Esophagus muscularis mucosa (tissue), 3 donors: Measurements from ENCODE around the gene PAX3.
"Not testable (repeated sequence)": the region's sequence is repeated elsewhere in the genome, so short reads cannot be mapped to it uniquely, and the experiment has no call there.

ENCODE experiments used
- POLR2A ChIP-seq: fragments of 450-650 bp; IDR thresholded peaks from one replicate; pipeline ENCODE4 v1.6.1; 2017; ENCODE audit warnings: antibody characterized with exemption, moderate library complexity, mild to moderate bottlenecking, low read depth
- TF ChIP-seq, protein P1 (sequence below), 3 experiments: fragments of 200-600 bp in 2 of 3; fragments of 450-650 bp in 1 of 3; sonication (generic) in 2 of 3; IDR thresholded peaks; one replicate each; pipeline ENCODE4 v1.5.1; 2017 to 2019; ENCODE audit warnings: antibody characterized with exemption in 3 of 3, mild to moderate bottlenecking in 2 of 3, moderate library complexity in 1 of 3

- TF ChIP-seq, protein P1, sequence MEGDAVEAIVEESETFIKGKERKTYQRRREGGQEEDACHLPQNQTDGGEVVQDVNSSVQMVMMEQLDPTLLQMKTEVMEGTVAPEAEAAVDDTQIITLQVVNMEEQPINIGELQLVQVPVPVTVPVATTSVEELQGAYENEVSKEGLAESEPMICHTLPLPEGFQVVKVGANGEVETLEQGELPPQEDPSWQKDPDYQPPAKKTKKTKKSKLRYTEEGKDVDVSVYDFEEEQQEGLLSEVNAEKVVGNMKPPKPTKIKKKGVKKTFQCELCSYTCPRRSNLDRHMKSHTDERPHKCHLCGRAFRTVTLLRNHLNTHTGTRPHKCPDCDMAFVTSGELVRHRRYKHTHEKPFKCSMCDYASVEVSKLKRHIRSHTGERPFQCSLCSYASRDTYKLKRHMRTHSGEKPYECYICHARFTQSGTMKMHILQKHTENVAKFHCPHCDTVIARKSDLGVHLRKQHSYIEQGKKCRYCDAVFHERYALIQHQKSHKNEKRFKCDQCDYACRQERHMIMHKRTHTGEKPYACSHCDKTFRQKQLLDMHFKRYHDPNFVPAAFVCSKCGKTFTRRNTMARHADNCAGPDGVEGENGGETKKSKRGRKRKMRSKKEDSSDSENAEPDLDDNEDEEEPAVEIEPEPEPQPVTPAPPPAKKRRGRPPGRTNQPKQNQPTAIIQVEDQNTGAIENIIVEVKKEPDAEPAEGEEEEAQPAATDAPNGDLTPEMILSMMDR (IDR thresholded peaks at IDR 0.05) = not testable (repeated sequence)
- not testable (repeated sequence) for TF ChIP-seq POLR2A
Measured at GRCh38 chr2:222155003-222155664, 143.7 kb downstream of the PAX3 start.
